HCT116 (cell line): ENCODE measurements around the gene AKAP3. TPM values are rescaled to one million over a fixed set of nuclear protein-coding genes. Genes with fewer than 3 reads are reported as not detected.

Experiments
- ATAC-seq: fragments of 200-7000 bp; cut with Tn5 transposase; 2 replicates; pipeline ENCODE4 v1.9.1; 2020; ENCODE audit warnings: mild to moderate bottlenecking, moderate library complexity
- BruUV-seq: library from RNA; stranded (reverse); fragments of 400-500 nt; replicated peaks from 2 replicates; lab custom pipeline; 2021; lab: Mats Ljungman, UMichigan
- CTCF ChIA-PET: fragments of 300-600 bp; sonication (Branson Sonifier 250); formaldehyde crosslinking; loops from one replicate; lab custom pipeline; 2021; ENCODE audit warnings: antibody characterized with exemption; lab: Charles Lee
- POLR2A ChIA-PET: fragments of 300-600, 350-600 bp; sonication (Branson Sonifier 250); formaldehyde crosslinking; loops from one replicate; lab custom pipeline; 2021; ENCODE audit warnings: antibody characterized with exemption; lab: Charles Lee
- RAD21 ChIA-PET, 2 experiments: fragments of 300-600 bp; sonication (Branson Sonifier 250); formaldehyde crosslinking; loops; one replicate each; lab custom pipeline; 2023; ENCODE audit warnings: low total read pairs in 2 of 2; ENCODE audit not compliant: uncharacterized antibody in 2 of 2, unreplicated experiment in 2 of 2, low non-redundant PET in 1 of 2; lab: Charles Lee
- DNase-seq: peaks from one replicate; pipeline ENCODE4 v3.0.0-alpha.2; 2010; ENCODE audit warnings: low read depth, low spot score
- H2AFZ ChIP-seq: fragments of 200-600 bp; shearing (Covaris generic), sonication (generic); 2 replicates; pipeline ENCODE4 v1.6.1; 2017; ENCODE audit warnings: low read depth, mixed run types, mixed read lengths, antibody characterized with exemption, low read length; ENCODE audit not compliant: poor library complexity, severe bottlenecking
- H3K27ac ChIP-seq: 2 replicates; pipeline ENCODE4 v1.5.1; 2012; ENCODE audit warnings: low read depth, low read length
- H3K27me3 ChIP-seq: fragments of 200-600 bp; sonication (generic); 2 replicates; pipeline ENCODE4 v1.6.1; 2016; ENCODE audit warnings: mixed run types, low read length, mixed read lengths; ENCODE audit not compliant: insufficient read depth
- H3K36me3 ChIP-seq, 2 experiments: fragments of 200-500 bp in 1 of 2; fragments of 200-600 bp in 1 of 2; sonication (Bioruptor generic) in 1 of 2; sonication (generic) in 1 of 2; 2 replicates each; pipeline versions ENCODE4 v1.5.1 to v1.6.1; 2014 to 2016; ENCODE audit warnings: low read length in 2 of 2, inconsistent platforms in 1 of 2, mixed read lengths in 1 of 2, mixed run types in 1 of 2; ENCODE audit not compliant: insufficient read depth in 2 of 2, control insufficient read depth in 1 of 2
- H3K4me1 ChIP-seq, 2 experiments: fragments of 200-600 bp in 1 of 2; sonication (generic) in 1 of 2; 2 replicates each; pipeline versions ENCODE4 v1.5.1 to v1.6.1; 2012 to 2017; ENCODE audit warnings: low read length in 2 of 2, inconsistent platforms in 1 of 2, mild to moderate bottlenecking in 1 of 2, mixed read lengths in 1 of 2, mixed run types in 1 of 2, moderate library complexity in 1 of 2; ENCODE audit not compliant: insufficient read depth in 2 of 2, control insufficient read depth in 1 of 2
- H3K4me2 ChIP-seq: fragments of 200-600 bp; sonication (generic); 2 replicates; pipeline ENCODE4 v1.6.1; 2017; ENCODE audit warnings: mixed run types, low read length, mixed read lengths
- H3K4me3 ChIP-seq, 2 experiments: fragments of 200-600 bp in 1 of 2; sonication (generic) in 1 of 2; replicated peaks in 1 of 2; 2 replicates each; pipeline ENCODE4 v1.5.1; 2011 to 2016; ENCODE audit warnings: low read length in 2 of 2, control low read depth in 1 of 2, low read depth in 1 of 2, mild to moderate bottlenecking in 1 of 2, mixed read lengths in 1 of 2, mixed run types in 1 of 2
- H3K79me2 ChIP-seq: fragments of 200-600 bp; sonication (generic); 2 replicates; pipeline ENCODE4 v1.6.1; 2017; ENCODE audit warnings: mild to moderate bottlenecking, mixed run types, low read length, moderate library complexity, mixed read lengths; ENCODE audit not compliant: insufficient read depth
- H3K9ac ChIP-seq: fragments of 200-600 bp; sonication (generic); 2 replicates; pipeline ENCODE4 v1.6.1; 2016; ENCODE audit warnings: low read length, mixed read lengths
- H3K9me2 ChIP-seq: fragments of 200-600 bp; sonication (generic), shearing (Covaris generic); 2 replicates; pipeline ENCODE4 v1.6.1; 2017; ENCODE audit warnings: mixed run types, mild to moderate bottlenecking, moderate library complexity; ENCODE audit not compliant: insufficient read depth
- H3K9me3 ChIP-seq, 2 experiments: fragments of 200-500 bp in 1 of 2; fragments of 200-600 bp in 1 of 2; sonication (Bioruptor generic) in 1 of 2; sonication (generic) in 1 of 2; 2 replicates each; pipeline ENCODE4 v1.6.1; 2014 to 2017; ENCODE audit warnings: low read length in 2 of 2, mixed read lengths in 2 of 2, inconsistent platforms in 1 of 2, low read depth in 1 of 2, mild to moderate bottlenecking in 1 of 2, mixed run types in 1 of 2, moderate library complexity in 1 of 2; ENCODE audit not compliant: control insufficient read depth in 1 of 2, insufficient read depth in 1 of 2
- H4K20me1 ChIP-seq: fragments of 200-600 bp; sonication (generic), shearing (Covaris generic); 2 replicates; pipeline ENCODE4 v1.6.1; 2017; ENCODE audit warnings: mixed run types, mild to moderate bottlenecking, moderate library complexity; ENCODE audit not compliant: insufficient read depth
- CBX3 ChIP-seq: IDR thresholded peaks from 2 replicates; pipeline ENCODE4 v1.6.1; 2012; ENCODE audit warnings: low read depth
- CEBPB ChIP-seq: IDR thresholded peaks from 2 replicates; pipeline ENCODE4 v1.6.1; 2012; ENCODE audit warnings: low read depth
- EGR1 ChIP-seq: IDR thresholded peaks from 2 replicates; pipeline ENCODE4 v1.6.1; 2012; ENCODE audit warnings: low read depth
- MAX ChIP-seq: IDR thresholded peaks from 2 replicates; pipeline ENCODE4 v1.6.1; 2012
- SIN3A ChIP-seq: IDR thresholded peaks from 2 replicates; pipeline ENCODE4 v1.6.1; 2012; ENCODE audit warnings: low read depth
- SP1 ChIP-seq: IDR thresholded peaks from 2 replicates; pipeline ENCODE4 v1.6.1; 2012; ENCODE audit warnings: low read depth
- SRF ChIP-seq: IDR thresholded peaks from 2 replicates; pipeline ENCODE4 v1.6.1; 2012; ENCODE audit warnings: low read depth
- ZFX ChIP-seq: fragments of 450-650 bp; IDR thresholded peaks from 2 replicates; pipeline ENCODE4 v1.6.1; 2017
- ZNF274 ChIP-seq: fragments of 200-500 bp; sonication (Bioruptor generic); IDR thresholded peaks from 2 replicates; pipeline ENCODE4 v1.6.1; 2014; ENCODE audit warnings: mild to moderate bottlenecking, low read depth, low read length, inconsistent platforms
- intact Hi-C: fragments of 100-400 bp; cut with micrococcal nuclease; formaldehyde crosslinking; loops from 2 replicates; pipeline ENCODE4 v1.10.0; 2022
- total RNA-seq: library from RNA; stranded (reverse); gene quantifications from one replicate; pipeline ENCODE4 v1.2.1, GENCODE V29; 2021; ENCODE audit not compliant: unreplicated experiment

The AKAP3 gene
- total RNA-seq, 1 experiment from 2014 or later = 4.3 TPM

- TF ChIP-seq CBX3 (no peak), ZFX (no peak), SRF (no peak)
- TF ChIP-seq, all 23 proteins: peak for 0
- intact Hi-C loops = no loop called here
- H3K9me2 ChIP-seq = no peaks in the 10 kb centered on the region
- H3K4me2 ChIP-seq = no peak overlapping the region
- no peak overlapping the region for H2AFZ ChIP-seq
- no peaks in the 10 kb centered on the region for H3K9me3 ChIP-seq
- no peaks in the 10 kb centered on the region for H3K4me1 ChIP-seq
- H3K27ac ChIP-seq = no peak overlapping the region
- no peaks in the 10 kb centered on the region for H3K27me3 ChIP-seq
- CTCF ChIA-PET = no interaction called here
- RAD21 ChIA-PET = no interaction called here
- no peak overlapping the region for H3K4me3 ChIP-seq
- peaks cover 0 to 4% of the 10 kb centered on the region in 2 experiments; a peak in 2 of 4 replicates for H3K36me3 ChIP-seq
- ATAC-seq (no peak), DNase-seq (no peak)
- H4K20me1 ChIP-seq = no peaks in the 10 kb centered on the region
- no TSS peak for BruUV-seq
- H3K9ac ChIP-seq = no peak overlapping the region
- POLR2A ChIA-PET = no interaction called here
- H3K79me2 ChIP-seq = no peaks in the 10 kb centered on the region
Observed at GRCh38 chr12:4690760-4691159, 41.9 kb upstream of the AKAP3 start.

GRCh38 chr12:4685317-4685716, 36.5 kb upstream of the AKAP3 start:
- no peak overlapping the region for H3K9ac ChIP-seq
- RAD21 ChIA-PET = no interaction called here
- H3K9me2 ChIP-seq = no peaks in the 10 kb centered on the region
- POLR2A ChIA-PET = no interaction called here
- peaks cover 7 to 14% of the 10 kb centered on the region in 2 experiments; a peak in 3 of 4 replicates for H3K36me3 ChIP-seq
- no TSS peak for BruUV-seq
- ATAC-seq = no peak
- no peaks in the 10 kb centered on the region for H4K20me1 ChIP-seq
- H3K9me3 ChIP-seq = no peaks in the 10 kb centered on the region
- H3K27ac ChIP-seq = no peak overlapping the region
- H2AFZ ChIP-seq = no peak overlapping the region
- CTCF ChIA-PET = interaction anchor here (0.5 kb wide), 1 partner anchor 54 kb away, joined by 4 read pairs; no protein-coding TSS in a partner anchor
- intact Hi-C loops = no loop called here
- H3K4me2 ChIP-seq = no peak overlapping the region
- no peak overlapping the region for H3K4me3 ChIP-seq
- no peaks in the 10 kb centered on the region for H3K79me2 ChIP-seq
- no peak for DNase-seq
- TF ChIP-seq CEBPB (no peak), CBX3 (no peak), MAX (no peak), SP1 (no peak), ZNF274 (no peak), SRF (no peak), EGR1 (no peak), SIN3A (no peak)
- TF ChIP-seq, all 23 proteins: peak for 0
- Histone ChIP-seq H3K4me1 (no peaks in the 10 kb centered on the region), H3K27me3 (no peaks in the 10 kb centered on the region)
